Measurements from ENCODE around the gene AGXT2.

AGXT2 gene

GRCh38 chr5:35058374-35058788, 10.6 kb upstream of the AGXT2 start:
- no peak for TF ChIP-seq Cebpa-rat (IDR thresholded peaks at IDR 0.05)
- H3K27me3 ChIP-seq = no peaks in the 10 kb centered on the region
- H3K4me1 ChIP-seq = no peaks in the 10 kb centered on the region; the same call in 1 of the 2 replicates
- H3K9ac ChIP-seq = no peak overlapping the region
- H3K9me3 ChIP-seq = no peaks in the 10 kb centered on the region
- H3K4me2 ChIP-seq = no peak overlapping the region
- no peaks in the 10 kb centered on the region for H3K36me3 ChIP-seq
- H3K27ac ChIP-seq = no peak overlapping the region
- no peak overlapping the region for H3K4me3 ChIP-seq
- H4K20me1 ChIP-seq = no peaks in the 10 kb centered on the region

GRCh38 chr5:35056686-35057085, 8.9 kb upstream of the AGXT2 start:
- H4K20me1 ChIP-seq = no peaks in the 10 kb centered on the region
- H3K27me3 ChIP-seq = no peaks in the 10 kb centered on the region
- no peak overlapping the region for H3K4me2 ChIP-seq
- H3K4me3 ChIP-seq = no peak overlapping the region
- no peak for TF ChIP-seq Cebpa-rat (IDR thresholded peaks at IDR 0.05)
- no peaks in the 10 kb centered on the region for H3K36me3 ChIP-seq
- no peak overlapping the region for H3K9ac ChIP-seq
- H3K27ac ChIP-seq = no peak overlapping the region
- no peaks in the 10 kb centered on the region for H3K4me1 ChIP-seq
- no peaks in the 10 kb centered on the region for H3K9me3 ChIP-seq

- no peak overlapping the region for H3K4me2 ChIP-seq
- no peaks in the 10 kb centered on the region for H3K4me1 ChIP-seq
- H3K9me3 ChIP-seq = no peaks in the 10 kb centered on the region
- no peaks in the 10 kb centered on the region for H3K36me3 ChIP-seq
- no peak for TF ChIP-seq Cebpa-rat (IDR thresholded peaks at IDR 0.05)
- no peaks in the 10 kb centered on the region for H3K27me3 ChIP-seq
- H3K9ac ChIP-seq = no peak overlapping the region
- no peak overlapping the region for H3K27ac ChIP-seq
- H3K4me3 ChIP-seq = no peak overlapping the region
- H4K20me1 ChIP-seq = no peaks in the 10 kb centered on the region
Observed at GRCh38 chr5:35052838-35053237, 5.1 kb upstream of the AGXT2 start.

GRCh38 chr5:35050541-35051126, 2.9 kb upstream of the AGXT2 start:
- Histone ChIP-seq H3K36me3 (no peaks in the 10 kb centered on the region), H3K4me1 (no peaks in the 10 kb centered on the region), H3K27ac (no peak overlapping the region), H3K4me2 (no peak overlapping the region), H3K9ac (no peak overlapping the region), H3K4me3 (no peak overlapping the region), H4K20me1 (no peaks in the 10 kb centered on the region), H3K27me3 (no peaks in the 10 kb centered on the region), H3K9me3 (no peaks in the 10 kb centered on the region)
- no peak for TF ChIP-seq Cebpa-rat (IDR thresholded peaks at IDR 0.05)

- no peaks in the 10 kb centered on the region for H3K36me3 ChIP-seq
- H3K9ac ChIP-seq = no peak overlapping the region
- no peaks in the 10 kb centered on the region for H3K9me3 ChIP-seq
- H3K4me1 ChIP-seq = no peaks in the 10 kb centered on the region
- H3K27ac ChIP-seq = no peak overlapping the region
- TF ChIP-seq Cebpa-rat (IDR thresholded peaks at IDR 0.05) = no peak
- no peaks in the 10 kb centered on the region for H3K27me3 ChIP-seq
- H3K4me3 ChIP-seq = no peak overlapping the region
- H4K20me1 ChIP-seq = no peaks in the 10 kb centered on the region
- no peak overlapping the region for H3K4me2 ChIP-seq
Observed at GRCh38 chr5:35048910-35049309, 1.2 kb upstream of the AGXT2 start.

- no peak overlapping the region for H3K4me2 ChIP-seq
- no peaks in the 10 kb centered on the region for H3K36me3 ChIP-seq
- TF ChIP-seq Cebpa-rat (IDR thresholded peaks at IDR 0.05) = no peak
- H3K4me1 ChIP-seq = no peaks in the 10 kb centered on the region
- H3K9ac ChIP-seq = no peak overlapping the region
- no peak overlapping the region for H3K27ac ChIP-seq
- no peaks in the 10 kb centered on the region for H3K9me3 ChIP-seq
- no peak overlapping the region for H3K4me3 ChIP-seq
- H4K20me1 ChIP-seq = no peaks in the 10 kb centered on the region
- no peaks in the 10 kb centered on the region for H3K27me3 ChIP-seq
Observed at GRCh38 chr5:35046774-35047173, 975 bp downstream of the AGXT2 start.

- Histone ChIP-seq H3K27me3 (no peaks in the 10 kb centered on the region), H3K4me2 (no peak overlapping the region), H3K36me3 (no peaks in the 10 kb centered on the region), H4K20me1 (no peaks in the 10 kb centered on the region), H3K27ac (no peak overlapping the region), H3K4me3 (no peak overlapping the region), H3K9ac (no peak overlapping the region), H3K9me3 (no peaks in the 10 kb centered on the region), H3K4me1 (no peaks in the 10 kb centered on the region)
- TF ChIP-seq Cebpa-rat (IDR thresholded peaks at IDR 0.05) = no peak
Observed at GRCh38 chr5:35045280-35045679, 2.5 kb downstream of the AGXT2 start.

GRCh38 chr5:35044649-35045048, 3.1 kb downstream of the AGXT2 start:
- no peak overlapping the region for H3K27ac ChIP-seq
- no peaks in the 10 kb centered on the region for H3K4me1 ChIP-seq
- H4K20me1 ChIP-seq = no peaks in the 10 kb centered on the region
- H3K9me3 ChIP-seq = no peaks in the 10 kb centered on the region
- H3K27me3 ChIP-seq = no peaks in the 10 kb centered on the region
- no peak overlapping the region for H3K4me3 ChIP-seq
- no peak for TF ChIP-seq Cebpa-rat (IDR thresholded peaks at IDR 0.05)
- H3K9ac ChIP-seq = no peak overlapping the region
- H3K4me2 ChIP-seq = no peak overlapping the region
- no peaks in the 10 kb centered on the region for H3K36me3 ChIP-seq

- Histone ChIP-seq H3K27ac (no peak overlapping the region), H3K36me3 (no peaks in the 10 kb centered on the region), H3K4me2 (no peak overlapping the region), H3K9ac (no peak overlapping the region), H4K20me1 (no peaks in the 10 kb centered on the region), H3K4me3 (no peak overlapping the region), H3K4me1 (0 out of 2 replicates have a peak, but pooled peaks cover 4% of the 10 kb centered on the region), H3K27me3 (no peaks in the 10 kb centered on the region), H3K9me3 (no peaks in the 10 kb centered on the region)
- no peak for TF ChIP-seq Cebpa-rat (IDR thresholded peaks at IDR 0.05)
Observed at GRCh38 chr5:35042781-35043180, 5.0 kb downstream of the AGXT2 start.

GRCh38 chr5:35041261-35041660, 6.5 kb downstream of the AGXT2 start:
- Histone ChIP-seq H3K4me1 (0 out of 2 replicates have a peak, but pooled peaks cover 4% of the 10 kb centered on the region), H3K9ac (no peak overlapping the region), H4K20me1 (no peaks in the 10 kb centered on the region), H3K27ac (no peak overlapping the region), H3K36me3 (no peaks in the 10 kb centered on the region), H3K9me3 (no peaks in the 10 kb centered on the region), H3K4me3 (no peak overlapping the region), H3K27me3 (no peaks in the 10 kb centered on the region), H3K4me2 (no peak overlapping the region)
- no peak for TF ChIP-seq Cebpa-rat (IDR thresholded peaks at IDR 0.05)

- Histone ChIP-seq H3K9ac (no peak overlapping the region), H3K4me1 (0 out of 2 replicates have a peak, but pooled peaks cover 4% of the 10 kb centered on the region), H4K20me1 (no peaks in the 10 kb centered on the region), H3K9me3 (no peaks in the 10 kb centered on the region), H3K27me3 (no peaks in the 10 kb centered on the region), H3K4me3 (no peak overlapping the region), H3K27ac (no peak overlapping the region), H3K36me3 (no peaks in the 10 kb centered on the region), H3K4me2 (no peak overlapping the region)
- TF ChIP-seq Cebpa-rat (IDR thresholded peaks at IDR 0.05) = no peak
Observed at GRCh38 chr5:35038891-35039290, 8.9 kb downstream of the AGXT2 start.
